H9 (cell line): ENCODE results near the gene SOX1. TPM values are rescaled to one million over a fixed set of nuclear protein-coding genes. Genes with fewer than 3 reads are reported as not detected.
A peak's percentile ranks its signal among the peaks of the same experiment; 100 is the strongest.

Source experiments
- DNase-seq: peaks from one replicate; pipeline ENCODE4 v3.0.0-alpha.2; 2017
- H2AFZ ChIP-seq: one replicate; pipeline ENCODE4 v1.6.1; 2013; ENCODE audit warnings: mild to moderate bottlenecking, low read length, control low read depth, moderate library complexity
- H2AK5ac ChIP-seq: 2 replicates; pipeline ENCODE4 v1.6.1; 2013; ENCODE audit warnings: low read length, control low read depth, mixed read lengths; ENCODE audit not compliant: insufficient read length
- H2BK120ac ChIP-seq: one replicate; pipeline ENCODE4 v1.6.1; 2013; ENCODE audit warnings: low read depth, mild to moderate bottlenecking, low read length, control low read depth, inconsistent platforms; ENCODE audit not compliant: poor library complexity, severe bottlenecking
- H2BK12ac ChIP-seq: 2 replicates; pipeline ENCODE4 v1.6.1; 2013; ENCODE audit warnings: low read length, control low read depth, mixed read lengths, low read depth; ENCODE audit not compliant: insufficient read length
- H2BK15ac ChIP-seq: 2 replicates; pipeline ENCODE4 v1.6.1; 2013; ENCODE audit warnings: low read depth, low read length, control low read depth
- H2BK20ac ChIP-seq: one replicate; pipeline ENCODE4 v1.6.1; 2013; ENCODE audit warnings: low read depth, mild to moderate bottlenecking, low read length, control low read depth, inconsistent platforms; ENCODE audit not compliant: poor library complexity, severe bottlenecking
- H2BK5ac ChIP-seq: 2 replicates; pipeline ENCODE4 v1.6.1; 2013; ENCODE audit warnings: low read length, control low read depth, mixed read lengths; ENCODE audit not compliant: insufficient read length
- H3K14ac ChIP-seq: 2 replicates; pipeline ENCODE4 v1.6.1; 2013; ENCODE audit warnings: low read length, control low read depth; ENCODE audit not compliant: insufficient read depth
- H3K18ac ChIP-seq: 2 replicates; pipeline ENCODE4 v1.6.1; 2013; ENCODE audit warnings: low read depth, mild to moderate bottlenecking, mixed read lengths, low read length, control low read depth; ENCODE audit not compliant: insufficient read length
- H3K23ac ChIP-seq: 2 replicates; pipeline ENCODE4 v1.6.1; 2013; ENCODE audit warnings: low read length, control low read depth, mixed read lengths, low read depth; ENCODE audit not compliant: insufficient read length
- H3K23me2 ChIP-seq: 2 replicates; pipeline ENCODE4 v1.6.1; 2013; ENCODE audit warnings: low read depth, mild to moderate bottlenecking, mixed read lengths, low read length, control low read depth; ENCODE audit not compliant: insufficient read length, poor library complexity, severe bottlenecking
- H3K27ac ChIP-seq: 2 replicates; pipeline ENCODE4 v1.5.1; 2013; ENCODE audit warnings: low read length, control low read depth, mixed read lengths, low read depth; ENCODE audit not compliant: insufficient read length
- H3K27me3 ChIP-seq: 2 replicates; pipeline ENCODE4 v1.6.1; 2013; ENCODE audit warnings: low read length, control low read depth, inconsistent platforms; ENCODE audit not compliant: insufficient read depth
- H3K4ac ChIP-seq: 2 replicates; pipeline ENCODE4 v1.6.1; 2013; ENCODE audit warnings: low read depth, mild to moderate bottlenecking, control low read depth, inconsistent platforms, low read length, moderate library complexity
- H3K4me1 ChIP-seq: 2 replicates; pipeline ENCODE4 v1.6.1; 2013; ENCODE audit warnings: low read length, control low read depth, inconsistent platforms; ENCODE audit not compliant: insufficient read depth
- H3K4me2 ChIP-seq: 2 replicates; pipeline ENCODE4 v1.6.1; 2013; ENCODE audit warnings: low read length, control low read depth, mixed read lengths; ENCODE audit not compliant: insufficient read length, insufficient read depth
- H3K56ac ChIP-seq: 2 replicates; pipeline ENCODE4 v1.6.1; 2013; ENCODE audit warnings: low read depth, mild to moderate bottlenecking, mixed read lengths, low read length, control low read depth; ENCODE audit not compliant: insufficient read length
- H3K79me1 ChIP-seq: 2 replicates; pipeline ENCODE4 v1.6.1; 2013; ENCODE audit warnings: low read depth, mild to moderate bottlenecking, moderate library complexity, low read length, control low read depth, inconsistent platforms; ENCODE audit not compliant: insufficient read depth, poor library complexity, severe bottlenecking
- H3K79me2 ChIP-seq: 2 replicates; pipeline ENCODE4 v1.6.1; 2013; ENCODE audit warnings: low read length, control low read depth, inconsistent platforms; ENCODE audit not compliant: insufficient read depth
- H3K9ac ChIP-seq: 2 replicates; pipeline ENCODE4 v1.6.1; 2013; ENCODE audit warnings: low read length, control low read depth, mixed read lengths; ENCODE audit not compliant: insufficient read length; ENCODE audit errors: extremely low read depth
- H3K9me3 ChIP-seq: one replicate; pipeline ENCODE4 v1.6.1; 2013; ENCODE audit warnings: low read depth, low read length, inconsistent platforms; ENCODE audit not compliant: control insufficient read depth
- H3T11ph ChIP-seq: one replicate; pipeline ENCODE4 v1.6.1; 2013; ENCODE audit warnings: mild to moderate bottlenecking, low read length, control low read depth, inconsistent platforms
- H4K20me1 ChIP-seq: one replicate; pipeline ENCODE4 v1.6.1; 2013; ENCODE audit not compliant: control insufficient read depth, insufficient read length, insufficient read depth
- H4K5ac ChIP-seq: 2 replicates; pipeline ENCODE4 v1.6.1; 2013; ENCODE audit warnings: low read depth, mild to moderate bottlenecking, mixed read lengths, low read length, control low read depth; ENCODE audit not compliant: insufficient read length
- H4K8ac ChIP-seq: replicated peaks from 2 replicates; pipeline ENCODE4 v1.6.1; 2013; ENCODE audit warnings: low read length, control low read depth, mixed read lengths, low read depth; ENCODE audit not compliant: insufficient read length
- H4K91ac ChIP-seq: 2 replicates; pipeline ENCODE4 v1.6.1; 2013; ENCODE audit warnings: low read depth, mild to moderate bottlenecking, moderate library complexity, mixed read lengths, low read length, control low read depth; ENCODE audit not compliant: insufficient read length
- H3K27ac Mint-ChIP-seq, 3 experiments: 2 replicates in 2 of 3; 3 replicates in 1 of 3; pipeline ENCODE4 v1.8.0; 2020 to 2021; ENCODE audit warnings: mixed read lengths in 3 of 3, mild to moderate bottlenecking in 1 of 3, moderate library complexity in 1 of 3
- H3K27me3 Mint-ChIP-seq: 2 replicates; pipeline ENCODE4 v1.8.0; 2021; ENCODE audit warnings: low read depth, mild to moderate bottlenecking, moderate library complexity, mixed read lengths
- H3K36me3 Mint-ChIP-seq, 3 experiments: 2 replicates in 2 of 3; 3 replicates in 1 of 3; pipeline ENCODE4 v1.8.0; 2020 to 2021; ENCODE audit warnings: low read depth in 3 of 3, mixed read lengths in 3 of 3; ENCODE audit not compliant: insufficient read depth in 1 of 3
- H3K4me1 Mint-ChIP-seq, 2 experiments: 2 replicates each; pipeline ENCODE4 v1.8.0; 2020; ENCODE audit warnings: mixed read lengths in 2 of 2
- H3K4me3 Mint-ChIP-seq, 2 experiments: 2 replicates in 1 of 2; 3 replicates in 1 of 2; pipeline ENCODE4 v1.8.0; 2020 to 2021; ENCODE audit warnings: mild to moderate bottlenecking in 2 of 2, mixed read lengths in 2 of 2, moderate library complexity in 1 of 2
- H3K9me3 Mint-ChIP-seq, 2 experiments: 2 replicates in 1 of 2; 3 replicates in 1 of 2; pipeline ENCODE4 v1.8.0; 2020; ENCODE audit warnings: mild to moderate bottlenecking in 2 of 2, mixed read lengths in 2 of 2, moderate library complexity in 1 of 2
- WGBS: extraction: QIAGEN DNeasy Blood & Tissue Kit; methylation state at CpG from one replicate; pipeline ENCODE4 v1.1.7; 2013; ENCODE audit warnings: missing lambda C conversion rate, low lambda C conversion rate, mixed read lengths; ENCODE audit not compliant: insufficient read length; ENCODE audit errors: extremely low coverage; 5-methylcytosine and 5-hydroxymethylcytosine counted together
- total RNA-seq: library from RNA; stranded (reverse); gene quantifications from 2 replicates; pipeline ENCODE4 v1.2.1, GENCODE V29; 2021
- TF ChIP-seq, protein P1 (sequence below): fragments of 200-600 bp; sonication (generic); conservative IDR thresholded peaks from 3 replicates; pipeline ENCODE4 v1.8.0; 2021; ENCODE audit warnings: antibody characterized with exemption, mild to moderate bottlenecking

Gene SOX1
- total RNA-seq, 1 experiment from 2014 or later = 0.17 TPM

DNA sequence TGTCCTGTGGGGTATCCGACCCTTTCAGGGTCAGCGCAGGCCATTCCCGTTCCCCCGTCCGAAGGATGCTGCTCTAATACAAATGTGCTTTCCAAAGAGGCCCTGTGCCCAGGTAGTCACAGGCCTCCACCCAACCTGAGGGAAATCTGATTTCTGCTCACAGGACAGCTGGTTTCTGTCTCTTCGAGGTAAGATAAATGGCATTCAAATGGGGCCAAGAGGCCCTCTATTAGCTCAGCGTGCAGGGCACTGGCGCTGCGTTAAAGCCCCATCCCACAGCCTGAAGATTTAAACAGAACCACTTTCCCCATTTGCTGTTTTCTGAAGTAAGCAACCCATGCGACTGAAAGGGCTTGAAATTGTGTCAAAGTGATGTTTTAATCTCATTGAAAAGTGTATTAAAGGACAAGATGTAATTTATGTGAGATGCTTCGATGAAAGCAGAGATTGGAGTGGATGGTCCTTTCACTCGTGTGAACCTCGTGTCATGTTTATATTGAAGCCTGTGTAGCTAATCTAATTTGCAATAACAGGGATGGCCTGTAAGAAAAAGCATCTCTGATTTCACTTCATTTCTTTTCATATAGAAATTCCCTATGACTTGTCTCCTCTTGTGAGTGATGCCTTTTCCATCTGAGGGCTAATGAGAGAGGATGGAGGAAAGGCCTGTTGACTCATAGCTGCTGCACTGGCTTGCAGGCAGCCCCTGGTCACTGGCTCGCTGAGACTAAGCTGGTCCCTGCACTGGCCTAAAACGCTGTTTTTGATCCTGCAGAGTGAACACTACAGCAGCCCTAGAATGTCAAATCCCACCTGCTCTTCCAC, 7.3 kb upstream of the SOX1 start:
- no peaks in the 10 kb centered on the region for H3K9me3 ChIP-seq
- H3K4me1 Mint-ChIP-seq = peaks cover 11 to 56% of the 10 kb centered on the region in 2 experiments
- no peak overlapping the region for H4K91ac ChIP-seq
- no peak overlapping the region for H3K9ac ChIP-seq
- no peak overlapping the region for H2BK15ac ChIP-seq
- H3K4me3 Mint-ChIP-seq = peak overlapping the region in 1 of 2 experiments; percentile 64; a peak in 3 of 5 replicates
- WGBS = no CpG with 5 or more reads among the region's 15 CpGs
- no peak overlapping the region for H3K27ac Mint-ChIP-seq
- no peak overlapping the region for H3K18ac ChIP-seq
- peaks cover 0 to 2% (median 0%) of the 10 kb centered on the region in 3 experiments; a peak in 2 of 7 replicates for H3K36me3 Mint-ChIP-seq
- no peak overlapping the region for H3K14ac ChIP-seq
- H3K4ac ChIP-seq = no peak overlapping the region
- H2BK120ac ChIP-seq = no peak overlapping the region
- H3K9me3 Mint-ChIP-seq = peaks cover 4 to 9% of the 10 kb centered on the region in 2 experiments; a peak in 3 of 5 replicates
- H2BK5ac ChIP-seq = no peak overlapping the region
- TF ChIP-seq, protein P1, sequence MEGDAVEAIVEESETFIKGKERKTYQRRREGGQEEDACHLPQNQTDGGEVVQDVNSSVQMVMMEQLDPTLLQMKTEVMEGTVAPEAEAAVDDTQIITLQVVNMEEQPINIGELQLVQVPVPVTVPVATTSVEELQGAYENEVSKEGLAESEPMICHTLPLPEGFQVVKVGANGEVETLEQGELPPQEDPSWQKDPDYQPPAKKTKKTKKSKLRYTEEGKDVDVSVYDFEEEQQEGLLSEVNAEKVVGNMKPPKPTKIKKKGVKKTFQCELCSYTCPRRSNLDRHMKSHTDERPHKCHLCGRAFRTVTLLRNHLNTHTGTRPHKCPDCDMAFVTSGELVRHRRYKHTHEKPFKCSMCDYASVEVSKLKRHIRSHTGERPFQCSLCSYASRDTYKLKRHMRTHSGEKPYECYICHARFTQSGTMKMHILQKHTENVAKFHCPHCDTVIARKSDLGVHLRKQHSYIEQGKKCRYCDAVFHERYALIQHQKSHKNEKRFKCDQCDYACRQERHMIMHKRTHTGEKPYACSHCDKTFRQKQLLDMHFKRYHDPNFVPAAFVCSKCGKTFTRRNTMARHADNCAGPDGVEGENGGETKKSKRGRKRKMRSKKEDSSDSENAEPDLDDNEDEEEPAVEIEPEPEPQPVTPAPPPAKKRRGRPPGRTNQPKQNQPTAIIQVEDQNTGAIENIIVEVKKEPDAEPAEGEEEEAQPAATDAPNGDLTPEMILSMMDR = no peak
- no peak overlapping the region for H4K8ac ChIP-seq
- H3T11ph ChIP-seq = no peak overlapping the region
- H3K79me2 ChIP-seq = no peaks in the 10 kb centered on the region
- no peak for DNase-seq
- H3K27me3 Mint-ChIP-seq = peaks cover 100% of the 10 kb centered on the region
- H2AK5ac ChIP-seq = no peak overlapping the region
- H2AFZ ChIP-seq = no peak overlapping the region
- peaks cover 94% of the 10 kb centered on the region for H3K27me3 ChIP-seq
- peaks cover 11% of the 10 kb centered on the region for H3K23me2 ChIP-seq
- H3K4me2 ChIP-seq = no peak overlapping the region
- H3K4me1 ChIP-seq = no peaks in the 10 kb centered on the region
- H2BK12ac ChIP-seq = no peak overlapping the region
- no peak overlapping the region for H3K27ac ChIP-seq
- no peaks in the 10 kb centered on the region for H3K79me1 ChIP-seq
- no peak overlapping the region for H3K56ac ChIP-seq
- H4K20me1 ChIP-seq = no peaks in the 10 kb centered on the region
- no peak overlapping the region for H3K23ac ChIP-seq
- no peak overlapping the region for H2BK20ac ChIP-seq
- H4K5ac ChIP-seq = no peak overlapping the region
